Measurements from ENCODE around the gene PHKB. TPM values are rescaled to one million over a fixed set of nuclear protein-coding genes. Genes with fewer than 3 reads are reported as not detected.

PHKB gene
- total and polyA plus RNA-seq, 2 donors (not counting 1 experiment from before 2014, with no cell fraction given): 79.0 to 103 TPM

- Histone ChIP-seq H3K4me1 (ENCODE audit: control insufficient read depth, extremely low read depth, insufficient read depth, low read length) (no peaks in the 10 kb centered on the region), H4K20me1 (ENCODE audit: control insufficient read depth, extremely low read depth, insufficient read depth, low read length) (no peaks in the 10 kb centered on the region), H3K36me3 (ENCODE audit: control insufficient read depth, insufficient read depth, low read length) (no peaks in the 10 kb centered on the region), H3K27ac (ENCODE audit: insufficient read depth, low read length) (no peak overlapping the region), H3K9ac (ENCODE audit: insufficient read depth, low read length) (no peak overlapping the region), H3K27me3 (ENCODE audit: control insufficient read depth, insufficient read depth, low read length) (no peaks in the 10 kb centered on the region), H2AFZ (ENCODE audit: low read length) (no peak overlapping the region), H3K9me3 (ENCODE audit: control insufficient read depth, insufficient read depth, low read depth, low read length) (no peaks in the 10 kb centered on the region), H3K4me3 (replicated peaks in 1 of 4; ENCODE audit: control extremely low read depth in 1 of 4, insufficient read depth in 1 of 4, low read depth in 3 of 4, low read length in 4 of 4) (no peak overlapping the region), H3K79me2 (ENCODE audit: control insufficient read depth, insufficient read depth, low read length) (no peaks in the 10 kb centered on the region), H3K4me2 (ENCODE audit: extremely low read depth, insufficient read depth, low read length) (no peak overlapping the region)
- TF ChIP-seq CTCF (conservative IDR thresholded peaks at IDR 0.05 in 1 of 2, IDR thresholded peaks at IDR 0.05 in 1 of 2; ENCODE audit: low read depth in 1 of 2, low read length in 2 of 2): no peak
- no peak for TF ChIP-seq EZH2 (IDR thresholded peaks at IDR 0.05; ENCODE audit: low read length, missing control alignments)
- peak in 1 of 2 donors; percentile 47 for DNase-seq (ENCODE audit: low read depth in 2 of 2)
Measured at GRCh38 chr16:47712276-47713224, 251.4 kb downstream of the PHKB start.

- Histone ChIP-seq H3K4me2 (ENCODE audit: extremely low read depth, insufficient read depth, low read length) (no peak overlapping the region), H4K20me1 (ENCODE audit: control insufficient read depth, extremely low read depth, insufficient read depth, low read length) (no peaks in the 10 kb centered on the region), H3K4me3 (replicated peaks in 1 of 4; ENCODE audit: control extremely low read depth in 1 of 4, insufficient read depth in 1 of 4, low read depth in 3 of 4, low read length in 4 of 4) (no peak overlapping the region), H3K27me3 (ENCODE audit: control insufficient read depth, insufficient read depth, low read length) (no peaks in the 10 kb centered on the region), H3K9me3 (ENCODE audit: control insufficient read depth, insufficient read depth, low read depth, low read length) (no peaks in the 10 kb centered on the region), H3K36me3 (ENCODE audit: control insufficient read depth, insufficient read depth, low read length) (no peaks in the 10 kb centered on the region), H3K79me2 (ENCODE audit: control insufficient read depth, insufficient read depth, low read length) (no peaks in the 10 kb centered on the region), H3K4me1 (ENCODE audit: control insufficient read depth, extremely low read depth, insufficient read depth, low read length) (no peaks in the 10 kb centered on the region), H3K27ac (ENCODE audit: insufficient read depth, low read length) (no peak overlapping the region), H2AFZ (ENCODE audit: low read length) (no peak overlapping the region), H3K9ac (ENCODE audit: insufficient read depth, low read length) (no peak overlapping the region)
- DNase-seq (ENCODE audit: low read depth in 2 of 2): peak; percentile 83 to 93
- TF ChIP-seq CTCF (conservative IDR thresholded peaks at IDR 0.05 in 1 of 2, IDR thresholded peaks at IDR 0.05 in 1 of 2; ENCODE audit: low read depth in 1 of 2, low read length in 2 of 2) (no peak), EZH2 (IDR thresholded peaks at IDR 0.05; ENCODE audit: low read length, missing control alignments) (no peak)
Measured at GRCh38 chr16:47713225-47713595, 252.1 kb downstream of the PHKB start.

- no peak overlapping the region for H3K4me2 ChIP-seq (ENCODE audit: extremely low read depth, insufficient read depth, low read length)
- no peaks in the 10 kb centered on the region for H4K20me1 ChIP-seq (ENCODE audit: control insufficient read depth, extremely low read depth, insufficient read depth, low read length)
Measured at GRCh38 chr16:47715442-47716083, 254.4 kb downstream of the PHKB start.

More at GRCh38 chr16:47715442-47716083, 254.4 kb downstream of the PHKB start:
- H3K9ac ChIP-seq (ENCODE audit: insufficient read depth, low read length): no peak overlapping the region
- H3K4me1 ChIP-seq (ENCODE audit: control insufficient read depth, extremely low read depth, insufficient read depth, low read length): no peaks in the 10 kb centered on the region
- H3K9me3 ChIP-seq (ENCODE audit: control insufficient read depth, insufficient read depth, low read depth, low read length): no peaks in the 10 kb centered on the region
- no peaks in the 10 kb centered on the region for H3K27me3 ChIP-seq (ENCODE audit: control insufficient read depth, insufficient read depth, low read length)
- H3K27ac ChIP-seq (ENCODE audit: insufficient read depth, low read length): no peak overlapping the region
- H2AFZ ChIP-seq (ENCODE audit: low read length): no peak overlapping the region
- DNase-seq (ENCODE audit: low read depth in 2 of 2): peak in 1 of 2 donors; percentile 71
- no peaks in the 10 kb centered on the region for H3K79me2 ChIP-seq (ENCODE audit: control insufficient read depth, insufficient read depth, low read length)
- no peak overlapping the region for H3K4me3 ChIP-seq (replicated peaks in 1 of 4; ENCODE audit: control extremely low read depth in 1 of 4, insufficient read depth in 1 of 4, low read depth in 3 of 4, low read length in 4 of 4)
- no peaks in the 10 kb centered on the region for H3K36me3 ChIP-seq (ENCODE audit: control insufficient read depth, insufficient read depth, low read length)
- TF ChIP-seq CTCF (conservative IDR thresholded peaks at IDR 0.05 in 1 of 2, IDR thresholded peaks at IDR 0.05 in 1 of 2; ENCODE audit: low read depth in 1 of 2, low read length in 2 of 2): no peak
- no peak for TF ChIP-seq EZH2 (IDR thresholded peaks at IDR 0.05; ENCODE audit: low read length, missing control alignments)
